GM12878 (cell line): ENCODE measurements around the gene RNASEL.

Experiments
- CTCF ChIP-seq, 3 experiments: IDR thresholded peaks in 2 of 3; conservative IDR thresholded peaks in 1 of 3; 2 replicates each; pipeline ENCODE4 v1.5.1; 2011; ENCODE audit warnings: low read depth in 3 of 3, low read length in 3 of 3, mild to moderate bottlenecking in 3 of 3, control low read depth in 2 of 3, moderate library complexity in 2 of 3, inconsistent platforms in 1 of 3, mixed read lengths in 1 of 3; ENCODE audit not compliant: control insufficient read depth in 2 of 3, insufficient read depth in 1 of 3; ENCODE audit errors: extremely low read depth in 1 of 3
- IKZF2 ChIP-seq, 2 experiments: fragments of 450-650 bp; IDR thresholded peaks; 2 replicates each; pipeline ENCODE4 v1.6.1; 2017; ENCODE audit warnings: mild to moderate bottlenecking in 2 of 2, moderate library complexity in 2 of 2
- JUNB ChIP-seq: IDR thresholded peaks from 2 replicates; pipeline ENCODE4 v1.6.1; 2016; ENCODE audit warnings: antibody characterized with exemption, mild to moderate bottlenecking
- NFXL1 ChIP-seq: fragments of 450-650 bp; IDR thresholded peaks from 2 replicates; pipeline ENCODE4 v1.6.1; 2017; ENCODE audit warnings: antibody characterized with exemption, mild to moderate bottlenecking, borderline replicate concordance
- POLR2AphosphoS5 ChIP-seq: IDR thresholded peaks from 2 replicates; pipeline ENCODE4 v1.6.1; 2011; ENCODE audit warnings: mild to moderate bottlenecking, low read length, inconsistent platforms
- RAD21 ChIP-seq: IDR thresholded peaks from 2 replicates; pipeline ENCODE4 v1.6.1; 2011; ENCODE audit warnings: mild to moderate bottlenecking, low read depth, low read length, moderate library complexity; ENCODE audit not compliant: insufficient read depth
- REST ChIP-seq: IDR thresholded peaks from 2 replicates; pipeline ENCODE4 v1.6.1; 2012; ENCODE audit warnings: mild to moderate bottlenecking, low read depth, low read length
- TAF1 ChIP-seq: IDR thresholded peaks from 2 replicates; pipeline ENCODE4 v1.6.1; 2011; ENCODE audit warnings: mild to moderate bottlenecking, low read depth, low read length, borderline replicate concordance
- USF1 ChIP-seq: IDR thresholded peaks from 2 replicates; pipeline ENCODE4 v1.6.1; 2011; ENCODE audit warnings: borderline replicate concordance, low read depth, mild to moderate bottlenecking, moderate library complexity, mixed read lengths, low read length; ENCODE audit not compliant: insufficient read depth; ENCODE audit errors: extremely low read length

GRCh38 chr1:182598296-182598695 lies 9.2 kb upstream of the RNASEL start:
- no peak for TF ChIP-seq RAD21
- no peak for TF ChIP-seq USF1
- TF ChIP-seq NFXL1 = no peak
- no peak for TF ChIP-seq TAF1
- no peak for TF ChIP-seq IKZF2 (IDR thresholded peaks at IDR 0.05)
- TF ChIP-seq CTCF (IDR thresholded peaks at IDR 0.05 in 2 of 3, conservative IDR thresholded peaks at IDR 0.05 in 1 of 3; ENCODE audit: control insufficient read depth in 2 of 3, extremely low read depth in 1 of 3, insufficient read depth in 1 of 3, low read depth in 3 of 3, low read length in 3 of 3) = no peak
- no peak; the same call in 1 of the 2 replicates for TF ChIP-seq POLR2AphosphoS5
- no peak for TF ChIP-seq REST
- no peak for TF ChIP-seq JUNB
